Measurements from ENCODE around the gene DSG3. TPM values are rescaled to one million over a fixed set of nuclear protein-coding genes. Genes with fewer than 3 reads are reported as not detected.
"Not testable (repeated sequence)": the region's sequence is repeated elsewhere in the genome, so short reads cannot be mapped to it uniquely, and the experiment has no call there.

DSG3 gene
- total RNA-seq, 2 donors from 2014 or later = not detected

GRCh38 chr18:31490387-31490786, 42.8 kb downstream of the DSG3 start:
- peaks cover 20 to 29% of the 10 kb centered on the region in 2 donors for H3K27me3 Mint-ChIP-seq
- no peak overlapping the region for H3K4me3 Mint-ChIP-seq
- no peak for DNase-seq (ENCODE audit: low spot score)
- H3K36me3 Mint-ChIP-seq = no peaks in the 10 kb centered on the region
- H3K27ac Mint-ChIP-seq = no peak overlapping the region
- ATAC-seq = no peak
- no peaks in the 10 kb centered on the region for H3K9me3 Mint-ChIP-seq
- H3K4me1 Mint-ChIP-seq (ENCODE audit: low read depth in 2 of 2) = no peaks in the 10 kb centered on the region

- ATAC-seq (no peak), DNase-seq (ENCODE audit: low spot score) (no peak)
- Mint-ChIP-seq H3K9me3 (no peaks in the 10 kb centered on the region), H3K27ac (no peak overlapping the region), H3K4me3 (no peak overlapping the region), H3K4me1 (ENCODE audit: low read depth in 2 of 2) (no peaks in the 10 kb centered on the region), H3K36me3 (no peaks in the 10 kb centered on the region), H3K27me3 (peaks cover 24 to 33% of the 10 kb centered on the region in 2 donors)
Observed at GRCh38 chr18:31490833-31491232, 43.3 kb downstream of the DSG3 start.

DNA sequence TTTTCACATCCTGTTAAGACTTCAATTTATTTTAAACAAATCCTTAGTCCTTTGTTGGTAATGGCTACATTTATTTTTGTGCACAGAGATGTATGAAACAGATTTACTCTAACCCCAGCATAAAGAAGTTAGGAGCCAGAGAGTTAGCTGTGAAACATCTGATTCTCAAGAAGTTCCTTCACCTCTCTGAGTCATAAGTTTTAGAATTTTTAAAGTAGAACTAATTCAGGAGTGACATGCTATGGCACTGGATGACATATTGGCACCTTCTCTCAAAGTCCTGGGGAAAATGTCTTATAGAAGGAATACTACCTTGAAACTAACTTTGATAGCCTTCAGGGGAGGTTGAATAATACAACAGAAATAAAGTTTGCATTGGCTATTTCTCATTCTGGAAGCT, 44.0 kb downstream of the DSG3 start:
- Mint-ChIP-seq H3K27ac (no peak overlapping the region), H3K9me3 (no peaks in the 10 kb centered on the region), H3K27me3 (peaks cover 24 to 34% of the 10 kb centered on the region in 2 donors), H3K4me1 (ENCODE audit: low read depth in 2 of 2) (no peaks in the 10 kb centered on the region), H3K4me3 (no peak overlapping the region), H3K36me3 (no peaks in the 10 kb centered on the region)
- ATAC-seq (no peak), DNase-seq (ENCODE audit: low spot score) (no peak)

DNA sequence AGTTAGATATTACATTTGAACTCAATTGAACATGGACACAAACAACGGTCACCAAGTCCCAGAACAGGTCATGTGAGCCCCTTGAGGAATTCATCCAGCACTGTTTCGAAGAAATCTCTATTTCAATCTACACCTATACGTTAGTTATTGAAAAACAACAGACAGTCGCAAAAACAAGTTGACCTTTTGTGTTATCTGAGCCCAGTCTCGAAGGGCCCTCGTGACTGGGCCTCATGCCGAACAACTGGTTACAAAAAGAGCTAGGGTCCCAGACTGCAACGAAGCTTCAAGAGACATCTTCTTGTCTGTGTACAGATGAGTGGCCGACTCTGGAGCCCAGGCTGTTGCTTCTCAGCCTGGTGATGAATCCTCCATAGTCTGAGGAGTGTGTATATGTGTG, 45.1 kb downstream of the DSG3 start:
- no peaks in the 10 kb centered on the region for H3K9me3 Mint-ChIP-seq
- no peak for DNase-seq (ENCODE audit: low spot score)
- H3K27me3 Mint-ChIP-seq = peaks cover 31 to 36% of the 10 kb centered on the region in 2 donors
- H3K27ac Mint-ChIP-seq = no peak overlapping the region
- H3K4me3 Mint-ChIP-seq = no peak overlapping the region
- ATAC-seq = no peak
- peaks cover 4% of the 10 kb centered on the region for H3K36me3 Mint-ChIP-seq
- no peaks in the 10 kb centered on the region for H3K4me1 Mint-ChIP-seq (ENCODE audit: low read depth in 2 of 2)

- ATAC-seq (no peak), DNase-seq (ENCODE audit: low spot score) (no peak)
- Mint-ChIP-seq H3K4me1 (ENCODE audit: low read depth in 2 of 2) (no peaks in the 10 kb centered on the region), H3K27me3 (peaks cover 31 to 33% of the 10 kb centered on the region in 2 donors), H3K4me3 (no peak overlapping the region), H3K36me3 (peaks cover 4% of the 10 kb centered on the region), H3K9me3 (no peaks in the 10 kb centered on the region), H3K27ac (no peak overlapping the region)
Observed at GRCh38 chr18:31493171-31493570, 45.6 kb downstream of the DSG3 start.

DNA sequence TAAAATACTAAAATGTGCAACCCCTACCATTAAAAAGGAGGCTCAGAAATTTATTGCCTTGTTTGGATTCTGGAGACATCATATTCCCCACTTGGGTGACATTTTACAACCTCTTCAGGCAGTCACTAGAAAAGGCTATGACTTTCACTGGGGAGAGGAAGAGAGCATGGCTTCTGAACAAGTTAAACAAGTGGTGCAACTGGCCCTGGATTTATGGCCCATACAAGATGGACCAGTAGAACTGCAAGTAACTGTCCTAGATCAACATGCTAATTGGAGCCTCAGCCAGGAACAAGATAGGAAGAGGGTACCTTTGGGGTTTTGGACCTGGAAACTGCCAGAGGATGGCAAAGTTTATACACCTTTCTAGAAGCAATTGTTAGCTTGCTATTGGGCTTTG, 46.4 kb downstream of the DSG3 start:
- Mint-ChIP-seq H3K4me3 (no peak overlapping the region), H3K27ac (no peak overlapping the region), H3K36me3 (peaks cover 4% of the 10 kb centered on the region), H3K4me1 (ENCODE audit: low read depth in 2 of 2) (no peaks in the 10 kb centered on the region), H3K27me3 (peaks cover 34 to 35% of the 10 kb centered on the region in 2 donors), H3K9me3 (no peaks in the 10 kb centered on the region)
- ATAC-seq = no peak
- no peak for DNase-seq (ENCODE audit: low spot score)

DNA sequence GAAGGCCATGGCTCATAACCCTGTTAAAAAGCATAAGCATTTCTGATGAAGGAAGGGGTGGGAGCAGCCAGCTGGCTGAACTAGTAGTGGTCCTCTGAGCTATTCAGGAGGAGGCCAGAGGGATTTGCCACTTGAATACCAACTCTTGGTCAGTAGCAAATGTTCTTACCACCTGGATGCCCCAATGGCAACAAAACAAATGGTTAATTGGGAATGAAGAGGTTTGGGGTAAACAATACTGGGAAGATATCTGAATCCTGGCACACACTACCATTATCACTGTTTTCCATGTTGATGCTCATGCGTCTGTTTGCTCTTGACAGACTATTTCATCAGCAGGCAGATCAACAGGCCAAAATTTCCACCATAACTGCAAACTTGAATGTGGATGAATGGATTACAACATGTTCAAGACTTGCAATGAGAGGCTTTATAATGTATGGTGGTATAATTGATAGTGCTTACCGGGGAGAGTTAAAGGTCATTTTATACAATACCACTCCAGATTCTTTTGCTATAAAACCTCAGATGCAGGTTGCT, 47.2 kb downstream of the DSG3 start:
- H3K27me3 Mint-ChIP-seq = peaks cover 30 to 34% of the 10 kb centered on the region in 2 donors
- not testable (repeated sequence) for H3K36me3 Mint-ChIP-seq; H3K4me1 Mint-ChIP-seq (ENCODE audit: low read depth in 2 of 2); H3K4me3 Mint-ChIP-seq; H3K27ac Mint-ChIP-seq; DNase-seq (ENCODE audit: low spot score); ATAC-seq; H3K9me3 Mint-ChIP-seq

GRCh38 chr18:31497404-31497835, 49.9 kb downstream of the DSG3 start:
- Mint-ChIP-seq H3K27ac (no peak overlapping the region), H3K9me3 (no peaks in the 10 kb centered on the region), H3K4me1 (ENCODE audit: low read depth in 2 of 2) (no peaks in the 10 kb centered on the region), H3K27me3 (peaks cover 32 to 37% of the 10 kb centered on the region in 2 donors), H3K4me3 (no peak overlapping the region), H3K36me3 (peaks cover 4% of the 10 kb centered on the region)
- DNase-seq (ENCODE audit: low spot score) (no peak), ATAC-seq (peak in 1 of 2 donors; percentile 33)

DNA sequence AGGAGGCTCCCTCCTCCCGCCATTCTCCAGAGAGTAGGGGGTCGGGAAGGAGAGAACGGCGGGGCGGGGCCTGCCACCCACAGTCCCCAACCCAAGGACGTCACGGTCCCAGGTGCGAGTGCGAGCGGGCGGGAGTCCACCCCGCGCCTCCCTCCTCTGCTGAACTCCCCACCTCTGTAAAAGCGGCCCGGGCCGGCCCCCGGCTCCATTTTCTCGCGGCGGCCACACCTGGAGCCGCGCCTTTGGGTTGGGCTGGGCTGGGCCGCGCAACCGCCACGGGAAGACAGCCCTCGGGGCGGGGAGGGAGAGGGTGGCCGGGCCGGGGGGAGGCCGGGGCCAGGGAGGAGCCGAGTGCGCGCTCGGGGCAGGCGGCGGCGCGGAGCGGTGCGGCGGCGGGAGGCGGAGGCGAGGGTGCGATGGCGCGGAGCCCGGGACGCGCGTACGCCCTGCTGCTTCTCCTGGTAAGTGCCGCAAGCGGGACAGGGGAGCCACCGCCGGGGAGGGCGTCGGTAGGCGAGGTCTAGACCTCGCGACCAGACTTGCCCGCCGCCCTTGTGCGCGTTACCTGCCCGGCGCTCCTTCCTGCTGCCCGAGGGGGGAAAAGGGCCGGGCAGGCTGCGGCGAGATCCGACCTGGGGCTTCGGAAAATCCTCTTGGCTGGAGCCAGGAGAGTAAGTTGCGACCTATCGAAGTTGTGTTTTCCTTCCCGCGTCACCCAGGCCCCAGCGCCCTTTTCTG, 50.5 kb downstream of the DSG3 start, which contains the start of gene DSG2:
Gene DSG2, plus strand, starts transcription at position 342 of the 738 bp plus-strand sequence. Its CDS starts 75 bp downstream, at position 417.
- no peak within 1 kb of the TSS for H3K27ac Mint-ChIP-seq

GRCh38 chr18:31498574-31499524, 51.3 kb downstream of the DSG3 start:
- Mint-ChIP-seq H3K4me1 (ENCODE audit: low read depth in 2 of 2) (no peaks in the 10 kb centered on the region), H3K27ac (no peak overlapping the region), H3K27me3 (peaks cover 32 to 37% of the 10 kb centered on the region in 2 donors), H3K9me3 (no peaks in the 10 kb centered on the region), H3K4me3 (peak overlapping the region; percentile 23), H3K36me3 (peaks cover 4% of the 10 kb centered on the region)
- DNase-seq (ENCODE audit: low spot score) (no peak), ATAC-seq (no peak)

More for the DNA sequence above, 50.5 kb downstream of the DSG3 start, which contains the start of gene DSG2:
- peak within 1 kb of the TSS; percentile 23 for H3K4me3 Mint-ChIP-seq
- DNase-seq (ENCODE audit: low spot score) = no peak
- no peaks in the 10 kb centered on the region for H3K9me3 Mint-ChIP-seq
- H3K4me1 Mint-ChIP-seq (ENCODE audit: low read depth in 2 of 2) = no peaks in the 10 kb centered on the region
- peaks cover 4% of the 10 kb centered on the region for H3K36me3 Mint-ChIP-seq
- H3K27me3 Mint-ChIP-seq = peaks cover 32 to 37% of the 10 kb centered on the region in 2 donors
- peak; percentile 70 to 80 for ATAC-seq

- H3K27me3 Mint-ChIP-seq = peaks cover 26 to 37% of the 10 kb centered on the region in 2 donors
- H3K4me1 Mint-ChIP-seq (ENCODE audit: low read depth in 2 of 2) = no peaks in the 10 kb centered on the region
- H3K36me3 Mint-ChIP-seq = peaks cover 4% of the 10 kb centered on the region
- H3K27ac Mint-ChIP-seq = no peak overlapping the region
- no peak for DNase-seq (ENCODE audit: low spot score)
- H3K9me3 Mint-ChIP-seq = no peaks in the 10 kb centered on the region
- no peak overlapping the region for H3K4me3 Mint-ChIP-seq
- ATAC-seq = no peak
Observed at GRCh38 chr18:31500051-31500688, 52.6 kb downstream of the DSG3 start.

DNA sequence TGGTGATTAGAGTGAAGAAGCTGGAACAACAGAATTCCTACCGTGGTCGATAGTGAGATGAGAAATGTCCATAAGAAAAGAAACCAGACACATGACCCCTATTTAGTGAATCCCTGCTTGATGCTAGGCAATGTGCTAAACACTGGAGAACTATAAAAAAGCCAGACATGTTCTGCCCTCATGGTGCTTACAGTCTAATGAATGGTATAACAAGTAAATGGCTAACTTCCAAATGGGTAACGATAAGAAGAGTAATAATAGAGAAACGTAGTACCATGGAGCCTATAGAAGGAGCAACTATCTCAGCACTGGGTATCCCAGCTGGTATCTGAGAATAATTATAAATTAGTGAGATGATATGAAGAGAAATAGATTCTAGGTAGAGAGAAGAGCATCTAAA, 55.5 kb downstream of the DSG3 start:
- DNase-seq (ENCODE audit: low spot score) (no peak), ATAC-seq (no peak)
- Mint-ChIP-seq H3K27ac (no peak overlapping the region), H3K9me3 (no peaks in the 10 kb centered on the region), H3K4me3 (no peak overlapping the region), H3K36me3 (no peaks in the 10 kb centered on the region), H3K27me3 (peaks cover 14 to 16% of the 10 kb centered on the region in 2 donors), H3K4me1 (ENCODE audit: low read depth in 2 of 2) (no peaks in the 10 kb centered on the region)

DNA sequence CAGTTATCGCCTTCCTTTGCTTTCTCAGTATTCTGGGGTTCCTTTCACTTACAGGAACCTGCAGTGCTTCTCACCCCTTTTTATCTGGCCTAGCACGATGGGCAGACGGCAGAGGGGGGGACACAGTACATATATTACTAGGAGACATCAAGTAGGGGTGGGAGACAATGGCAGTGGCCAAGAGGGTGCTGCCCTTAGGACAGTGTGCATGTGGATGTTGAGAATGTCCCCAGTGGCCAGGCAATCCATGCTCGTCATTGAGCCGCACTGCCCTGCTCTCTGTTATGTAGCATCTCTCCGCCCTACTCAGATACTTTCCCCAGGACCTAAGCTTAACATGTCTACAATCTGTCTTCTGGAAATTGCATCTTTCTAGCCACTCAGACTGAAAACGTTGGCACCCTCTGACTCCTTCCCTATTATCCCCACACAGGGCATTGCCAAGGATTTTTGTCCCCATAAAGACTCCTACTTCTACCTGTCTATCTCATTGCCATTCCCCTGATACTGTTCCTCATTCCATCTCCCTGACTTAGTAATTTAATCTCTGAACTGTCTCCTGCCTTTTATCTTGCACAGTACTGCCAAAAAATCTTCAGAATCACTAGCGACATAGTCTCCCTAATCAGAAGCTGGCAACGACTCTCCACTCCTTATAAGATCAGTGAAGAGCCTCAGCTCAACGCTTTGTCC, 57.1 kb downstream of the DSG3 start:
- no peak overlapping the region for H3K27ac Mint-ChIP-seq
- ATAC-seq = peak; percentile 13 to 57
- no peaks in the 10 kb centered on the region for H3K9me3 Mint-ChIP-seq
- no peak for DNase-seq (ENCODE audit: low spot score)
- no peaks in the 10 kb centered on the region for H3K4me1 Mint-ChIP-seq (ENCODE audit: low read depth in 2 of 2)
- no peak overlapping the region for H3K4me3 Mint-ChIP-seq
- no peaks in the 10 kb centered on the region for H3K36me3 Mint-ChIP-seq
- H3K27me3 Mint-ChIP-seq = peaks cover 9 to 13% of the 10 kb centered on the region in 2 donors

Measured in natural killer cell treated with Interleukin-12 subunit alpha and Interleukin-12 subunit beta and Interleukin-15 and Interleukin-18, amount 100 ng/mL, for 72 hours (primary cell).